ENCODE data around the gene MORN2. TPM values are rescaled to one million over a fixed set of nuclear protein-coding genes. Genes with fewer than 3 reads are reported as not detected.

MORN2 gene
- total RNA-seq: 15.3 and 26.4 TPM in 2 replicates

GRCh38 chr2:38875576-38876367, at the start of gene MORN2, which contains the start of gene DHX57:
Gene MORN2, plus strand, starts transcription at chr2:38875976.
Gene DHX57, minus strand, starts transcription at chr2:38875934. Its CDS starts 7,529 bp downstream, at chr2:38868405.
- peak; percentile 68 for DNase-seq (ENCODE audit: low read depth)

- DNase-seq (ENCODE audit: low read depth): peak; percentile 46
These were observed 48.1 kb upstream of the MORN2 start for GRCh38 chr2:38827539-38828145.

- DNase-seq (ENCODE audit: low read depth): no peak
These were observed 47.3 kb upstream of the MORN2 start for GRCh38 chr2:38828460-38828859.

DNA sequence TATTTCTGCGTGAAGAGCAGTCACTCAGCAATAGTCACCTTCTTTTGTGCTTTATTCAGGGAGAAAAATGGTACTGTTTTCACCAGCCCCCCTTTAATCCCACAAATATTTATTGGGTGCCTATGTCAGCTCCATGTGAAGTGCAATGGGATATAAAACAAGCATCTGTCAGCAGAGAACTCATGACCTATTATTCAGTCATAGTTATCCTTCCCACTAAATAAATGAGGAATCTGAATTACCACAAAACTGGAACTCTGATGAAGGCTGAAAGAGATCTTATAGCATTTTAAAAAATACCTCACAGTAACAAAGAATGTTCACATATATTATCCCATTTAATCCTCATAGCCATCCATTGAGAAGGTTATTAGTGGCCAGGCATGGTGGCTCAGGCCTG, 45.8 kb upstream of the MORN2 start:
- no peak for DNase-seq (ENCODE audit: low read depth)

GRCh38 chr2:38830526-38831159, 45.1 kb upstream of the MORN2 start:
- DNase-seq (ENCODE audit: low read depth): no peak

- peak; percentile 28 for DNase-seq (ENCODE audit: low read depth)
These were observed 40.7 kb upstream of the MORN2 start for GRCh38 chr2:38835015-38835601.

DNA sequence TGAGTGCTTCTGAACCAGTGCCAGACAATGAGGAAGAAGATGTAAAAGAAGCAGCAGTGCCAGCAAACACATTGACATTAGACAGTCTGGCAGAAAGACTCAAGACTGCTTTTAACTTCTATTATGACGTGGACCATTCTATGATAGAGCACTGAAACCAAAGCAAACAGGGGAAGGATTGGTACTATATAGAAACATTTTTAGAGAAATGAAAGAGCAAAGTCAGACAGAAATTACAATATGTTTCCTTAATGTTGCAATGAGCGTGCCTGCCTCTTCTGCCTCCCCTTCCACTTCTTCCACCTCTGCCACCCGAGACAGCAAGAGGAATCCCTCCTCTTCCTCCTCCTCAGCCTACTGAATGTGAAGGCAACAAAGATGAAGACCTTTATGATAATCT, 39.8 kb upstream of the MORN2 start:
- DNase-seq (ENCODE audit: low read depth): no peak

- peak; percentile 14 for DNase-seq (ENCODE audit: low read depth)
These were observed 39.0 kb upstream of the MORN2 start for GRCh38 chr2:38836791-38837190.

DNA sequence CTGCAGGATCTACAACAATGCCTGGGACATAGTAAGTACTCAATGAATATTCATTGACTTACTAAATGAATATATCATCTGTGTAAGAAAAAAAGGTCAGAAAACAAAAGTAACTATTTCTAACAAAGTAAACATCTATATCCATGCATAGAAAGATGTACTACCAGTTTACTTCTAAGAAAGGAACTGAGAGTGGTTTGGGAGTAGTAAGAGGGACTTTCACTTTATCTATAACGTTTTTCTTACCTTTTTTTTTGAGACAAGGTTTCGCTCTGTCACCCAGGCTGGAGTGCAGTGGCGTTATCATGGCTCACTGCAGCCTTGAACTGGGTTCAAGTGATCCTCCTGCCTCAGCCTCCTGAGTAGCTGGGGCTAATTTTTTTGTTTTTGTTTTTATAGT, 25.7 kb upstream of the MORN2 start:
- DNase-seq (ENCODE audit: low read depth): no peak

GRCh38 chr2:38856165-38856564, 19.6 kb upstream of the MORN2 start:
- peak; percentile 60 for DNase-seq (ENCODE audit: low read depth)

GRCh38 chr2:38862476-38862875, 13.3 kb upstream of the MORN2 start:
- DNase-seq (ENCODE audit: low read depth): peak; percentile 68

DNA sequence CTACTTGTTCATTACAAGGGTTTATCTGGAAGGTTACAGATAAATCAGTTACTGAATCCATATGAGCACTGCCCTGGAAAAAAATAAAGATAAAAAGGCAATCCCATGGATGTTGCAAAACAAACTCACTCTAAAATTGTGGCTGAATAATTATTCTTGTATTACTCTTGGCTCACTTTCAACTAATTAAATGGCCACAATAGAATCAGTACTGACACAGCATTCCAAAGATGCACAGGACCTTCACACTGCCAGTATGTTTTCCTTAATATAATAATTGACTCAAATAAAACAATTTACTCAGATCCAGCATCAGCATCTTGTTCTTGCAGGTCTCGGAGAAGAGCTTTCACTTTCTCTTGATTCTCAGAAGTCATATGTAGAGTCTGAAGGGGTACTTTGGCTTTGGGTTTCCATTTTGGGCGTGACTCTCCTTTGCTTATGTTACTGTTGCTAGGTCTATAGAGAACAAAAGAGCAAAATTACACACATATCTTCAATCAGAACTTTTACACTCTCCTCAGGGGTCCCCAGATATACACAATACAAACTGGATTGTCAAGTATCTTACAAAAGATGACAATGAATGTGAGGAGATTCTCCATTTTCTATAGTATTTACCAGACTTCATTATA, 12.6 kb upstream of the MORN2 start:
- peak; percentile 58 for DNase-seq (ENCODE audit: low read depth)

- peak; percentile 17 for DNase-seq (ENCODE audit: low read depth)
These were observed 8.9 kb upstream of the MORN2 start for GRCh38 chr2:38866773-38867443.

DNA sequence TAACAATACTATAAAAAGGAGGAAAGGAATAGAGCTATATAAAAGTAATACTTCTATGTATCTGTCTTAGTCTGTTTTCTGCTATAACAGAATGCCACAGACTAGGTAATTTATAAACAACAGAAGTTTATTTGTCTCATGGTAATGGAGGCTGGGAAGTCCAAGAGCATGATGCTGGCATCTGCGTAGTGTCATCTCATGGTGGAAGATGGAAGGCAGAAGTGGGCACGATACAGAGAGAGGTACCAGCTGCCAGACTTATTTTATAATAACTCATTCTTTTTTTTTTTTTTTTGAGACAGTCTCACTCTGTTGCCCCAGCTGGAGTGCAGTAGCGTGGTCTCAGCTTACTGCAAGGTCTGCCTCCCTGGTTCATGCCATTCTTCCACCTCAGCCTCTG, 4.3 kb upstream of the MORN2 start:
- no peak for DNase-seq (ENCODE audit: low read depth)

DNA sequence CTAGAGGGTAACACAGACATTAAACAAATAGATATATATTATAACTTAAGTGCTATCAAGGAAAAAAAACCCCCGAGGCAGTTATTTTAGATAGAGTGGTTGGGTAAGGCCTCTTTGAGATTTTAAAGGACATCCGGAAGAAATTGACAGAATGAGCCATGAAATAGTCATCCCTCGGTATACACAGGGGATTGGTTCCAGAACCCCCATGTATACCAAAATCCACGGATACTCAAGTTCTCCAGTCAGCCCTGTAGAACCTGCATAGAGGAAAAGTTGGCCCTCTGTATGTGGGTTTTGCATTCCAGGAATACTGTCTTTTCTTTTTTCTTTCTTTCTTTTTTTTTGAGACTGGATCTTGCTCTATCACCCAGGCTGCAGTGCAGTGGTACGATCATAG, 2.0 kb upstream of the MORN2 start:
- no peak for DNase-seq (ENCODE audit: low read depth)

DNA sequence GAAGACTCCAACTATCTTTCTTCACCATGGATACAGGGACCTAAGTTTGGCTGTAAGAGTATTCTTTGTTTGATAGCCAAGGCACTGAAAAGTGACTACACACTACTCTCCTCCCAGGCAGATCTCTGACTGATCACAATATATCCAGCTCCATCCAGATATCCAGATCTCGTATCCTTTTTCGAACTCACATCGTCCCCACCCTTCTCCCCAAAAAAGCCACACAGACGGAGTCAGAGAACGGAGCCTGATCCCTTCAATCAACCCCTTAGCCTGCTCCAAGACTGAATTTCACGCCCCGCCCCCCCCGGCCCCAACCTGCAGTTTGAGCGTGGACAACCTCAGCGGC, 575 bp upstream of the MORN2 start:
- DNase-seq (ENCODE audit: low read depth): no peak

DNA sequence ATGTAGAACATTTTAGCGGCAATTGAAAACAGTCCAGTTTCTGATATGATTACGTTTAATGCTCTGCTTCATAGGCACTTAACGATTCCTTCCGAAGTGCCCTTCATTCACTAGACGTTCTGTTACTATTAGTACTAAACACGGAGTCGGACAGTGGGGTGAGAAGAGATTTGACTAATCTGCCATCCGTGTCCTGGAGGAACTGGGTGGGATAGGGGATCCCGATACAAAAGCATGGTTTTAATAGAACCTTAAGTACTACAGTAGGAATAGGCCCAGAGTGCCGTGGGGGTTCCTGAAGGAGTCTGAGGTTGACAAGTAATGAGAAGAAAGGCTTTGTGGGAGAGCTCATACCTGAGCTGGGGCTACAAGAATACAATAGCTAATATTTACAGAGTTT, 631 bp downstream of the MORN2 start:
- DNase-seq (ENCODE audit: low read depth): no peak

DNA sequence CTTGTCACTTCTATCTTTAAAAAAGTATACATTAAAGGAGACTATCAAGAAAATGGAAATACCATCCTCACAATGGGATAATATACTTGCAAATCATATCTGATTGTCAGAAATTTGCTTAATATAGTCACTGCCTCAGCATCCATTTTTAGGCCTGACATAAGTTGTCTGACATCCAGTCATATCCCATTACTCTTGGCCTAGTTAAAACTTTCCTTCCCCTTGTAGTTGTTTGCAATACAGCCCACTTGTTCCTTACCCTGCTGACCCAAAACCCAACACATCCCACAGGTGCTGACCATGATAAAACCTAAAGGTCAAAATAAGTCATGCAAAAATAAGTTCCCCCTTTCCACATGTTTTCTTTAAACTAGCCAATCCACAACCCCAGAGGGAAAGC, 10.3 kb downstream of the MORN2 start:
- DNase-seq (ENCODE audit: low read depth): no peak

- no peak for DNase-seq (ENCODE audit: low read depth)
These were observed 11.6 kb downstream of the MORN2 start for GRCh38 chr2:38887347-38887746.

GRCh38 chr2:38887902-38888554, 12.3 kb downstream of the MORN2 start:
- no peak for DNase-seq (ENCODE audit: low read depth)

GRCh38 chr2:38889045-38889444, 13.3 kb downstream of the MORN2 start:
- no peak for DNase-seq (ENCODE audit: low read depth)

All from renal cortical epithelial cell (primary cell).